Mucosa of descending colon (tissue), 3 donors: Measurements from ENCODE around the gene TRIM74. TPM values are rescaled to one million over a fixed set of nuclear protein-coding genes. Genes with fewer than 3 reads are reported as not detected.
"Not testable (repeated sequence)": the region's sequence is repeated elsewhere in the genome, so short reads cannot be mapped to it uniquely, and the experiment has no call there.

Experiments used
- ATAC-seq: fragments of 200-7000 bp; cut with Tn5 transposase; one replicate; pipeline ENCODE4 v1.9.1; 2020; ENCODE audit warnings: mild to moderate bottlenecking, moderate library complexity
- DNase-seq, 3 donors: peaks; one replicate each; pipeline ENCODE4 v3.0.0-alpha.2; 2020
- H3K36me3 ChIP-seq: fragments of 200-600 bp; one replicate; pipeline ENCODE4 v1.8.0; 2021; ENCODE audit warnings: low read depth, mild to moderate bottlenecking
- H3K4me1 ChIP-seq: fragments of 200-600 bp; one replicate; pipeline ENCODE4 v1.8.0; 2021; ENCODE audit warnings: low read depth, mild to moderate bottlenecking
- H3K4me3 ChIP-seq: fragments of 200-600 bp; one replicate; pipeline ENCODE4 v1.8.0; 2021; ENCODE audit warnings: mild to moderate bottlenecking
- H3K9me3 ChIP-seq: fragments of 200-600 bp; one replicate; pipeline ENCODE4 v1.8.0; 2021; ENCODE audit warnings: mild to moderate bottlenecking
- intact Hi-C, 2 donors: fragments of 100-400 bp; cut with DNase I in 1 of 2; cut with micrococcal nuclease in 1 of 2; formaldehyde crosslinking; loops; one replicate each; pipeline versions ENCODE4 v1.11.0 to v1.11.1; 2022; cut with DNase I, micrococcal nuclease
- total RNA-seq, 3 donors: library from RNA; stranded (reverse); fragmentation: NEBNext Ultra II Directional in 2 of 3; extraction: Animal tissue kit (Norgen Biotek cat#: 25700) in 2 of 3; gene quantifications; one replicate each; pipeline versions ENCODE4 v1.2.1 to v1.2.4, GENCODE V29; 2021 to 2023
- TF ChIP-seq, protein P1 (sequence below): fragments of 200-600 bp; IDR thresholded peaks from one replicate; pipeline ENCODE4 v1.8.0; 2022; ENCODE audit warnings: antibody characterized with exemption, mild to moderate bottlenecking
- donor health status: DM: no; HTN: no; CAD: no; lungs with moderate emphysema.
- donor health status: DM: no; HTN: no; CAD: no.
- donor health status: DM: no; HTN: yes; CAD: no.

The TRIM74 gene
- total RNA-seq, 3 donors from 2014 or later: 0.43 to 0.95 (median 0.90) TPM

DNA sequence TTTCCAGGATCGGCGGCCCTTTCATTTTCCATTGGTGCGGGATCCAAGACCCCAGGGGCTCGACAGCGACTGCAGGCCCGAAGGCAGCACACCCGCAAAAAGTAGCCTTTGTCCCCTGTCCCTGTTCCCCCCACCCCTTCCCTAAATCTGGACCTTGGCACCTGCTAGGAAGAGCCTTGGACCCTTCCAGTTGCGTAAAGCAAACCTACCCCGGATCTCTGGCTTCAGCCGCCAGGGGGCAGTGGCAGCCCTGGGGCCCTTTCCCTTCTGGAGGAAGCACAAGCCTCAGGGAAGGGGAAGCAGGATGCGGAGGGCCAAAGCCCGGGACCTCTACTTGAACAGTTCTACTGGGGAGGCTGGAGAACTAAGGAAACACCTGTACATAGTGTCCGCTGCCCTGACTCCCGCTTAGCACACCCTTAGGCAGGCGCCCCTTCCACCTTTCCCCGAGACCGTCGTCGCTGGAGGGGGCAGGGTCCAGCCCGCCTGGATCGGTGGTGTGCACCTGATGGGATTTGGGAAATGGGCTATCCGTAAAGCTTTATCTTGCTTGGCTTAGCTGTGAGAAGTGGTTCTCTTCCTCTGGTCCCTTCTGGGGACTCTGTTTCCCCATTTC lies 23.0 kb downstream of the TRIM74 start:
- DNase-seq: not testable (repeated sequence)

DNA sequence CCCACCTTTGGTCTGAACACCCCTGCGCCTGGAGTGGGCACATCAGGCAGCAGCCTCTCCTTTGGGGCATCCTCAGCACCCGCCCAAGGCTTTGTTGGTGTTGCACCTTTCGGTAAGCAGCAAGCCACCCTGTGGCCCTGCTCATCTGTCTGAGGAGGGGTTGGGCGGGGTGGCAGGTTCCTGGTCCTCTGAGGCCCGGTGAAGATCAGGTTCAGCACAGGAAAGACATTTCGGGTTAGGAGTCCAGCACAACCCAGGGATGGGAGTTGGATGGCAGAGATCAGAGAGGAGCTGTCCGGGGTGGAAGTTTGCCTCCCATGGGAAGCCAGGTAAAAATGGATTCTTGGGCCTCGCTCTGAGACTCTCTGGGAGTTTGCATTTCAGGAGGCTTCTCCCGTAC lies 23.7 kb downstream of the TRIM74 start:
- H3K36me3 ChIP-seq, DNase-seq, H3K4me3 ChIP-seq, ATAC-seq, H3K4me1 ChIP-seq, H3K9me3 ChIP-seq, intact Hi-C loops: not testable (repeated sequence)

More for the DNA sequence above, 23.0 kb downstream of the TRIM74 start:
- H3K36me3 ChIP-seq, H3K4me3 ChIP-seq, intact Hi-C loops, H3K9me3 ChIP-seq, H3K4me1 ChIP-seq: not testable (repeated sequence)
- ATAC-seq: peak; percentile 65

DNA sequence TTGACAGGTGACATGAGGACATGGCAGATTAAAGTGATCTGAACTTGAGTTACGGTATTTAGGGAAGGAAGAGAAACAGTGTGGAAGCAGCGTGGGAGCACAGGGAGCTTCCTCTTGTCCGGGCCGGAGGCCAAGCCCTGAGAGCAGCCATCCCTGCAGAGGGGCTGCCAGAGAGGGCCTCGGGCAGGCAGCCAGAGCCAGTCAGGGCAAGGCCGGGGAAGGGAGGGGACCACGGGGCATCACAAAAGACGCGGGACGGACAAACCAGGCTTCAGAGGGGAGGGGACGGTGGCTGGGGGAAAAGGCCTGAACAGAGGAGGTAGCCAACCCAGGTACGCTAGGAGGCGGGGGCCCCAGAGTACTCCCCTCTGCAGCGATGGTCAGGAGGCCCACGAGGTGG lies 24.3 kb downstream of the TRIM74 start:
- ATAC-seq, H3K4me3 ChIP-seq, H3K9me3 ChIP-seq, intact Hi-C loops, H3K4me1 ChIP-seq, DNase-seq, H3K36me3 ChIP-seq: not testable (repeated sequence)

DNA sequence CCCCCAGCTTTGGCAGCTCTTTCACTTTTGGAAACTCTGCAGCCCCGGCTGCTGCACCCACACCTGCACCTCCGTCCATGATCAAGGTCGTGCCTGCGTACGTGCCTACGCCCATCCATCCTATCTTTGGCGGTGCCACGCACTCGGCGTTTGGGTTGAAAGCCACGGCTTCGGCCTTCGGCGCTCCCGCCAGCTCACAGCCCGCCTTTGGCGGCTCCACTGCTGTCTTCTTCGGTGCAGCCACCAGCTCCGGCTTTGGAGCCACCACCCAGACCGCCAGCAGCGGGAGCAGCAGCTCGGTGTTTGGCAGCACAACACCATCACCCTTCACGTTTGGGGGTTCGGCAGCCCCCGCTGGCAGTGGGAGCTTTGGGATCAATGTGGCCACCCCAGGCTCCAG lies 26.3 kb downstream of the TRIM74 start:
- DNase-seq, H3K36me3 ChIP-seq, H3K9me3 ChIP-seq, ATAC-seq, H3K4me1 ChIP-seq, intact Hi-C loops, H3K4me3 ChIP-seq: not testable (repeated sequence)

DNA sequence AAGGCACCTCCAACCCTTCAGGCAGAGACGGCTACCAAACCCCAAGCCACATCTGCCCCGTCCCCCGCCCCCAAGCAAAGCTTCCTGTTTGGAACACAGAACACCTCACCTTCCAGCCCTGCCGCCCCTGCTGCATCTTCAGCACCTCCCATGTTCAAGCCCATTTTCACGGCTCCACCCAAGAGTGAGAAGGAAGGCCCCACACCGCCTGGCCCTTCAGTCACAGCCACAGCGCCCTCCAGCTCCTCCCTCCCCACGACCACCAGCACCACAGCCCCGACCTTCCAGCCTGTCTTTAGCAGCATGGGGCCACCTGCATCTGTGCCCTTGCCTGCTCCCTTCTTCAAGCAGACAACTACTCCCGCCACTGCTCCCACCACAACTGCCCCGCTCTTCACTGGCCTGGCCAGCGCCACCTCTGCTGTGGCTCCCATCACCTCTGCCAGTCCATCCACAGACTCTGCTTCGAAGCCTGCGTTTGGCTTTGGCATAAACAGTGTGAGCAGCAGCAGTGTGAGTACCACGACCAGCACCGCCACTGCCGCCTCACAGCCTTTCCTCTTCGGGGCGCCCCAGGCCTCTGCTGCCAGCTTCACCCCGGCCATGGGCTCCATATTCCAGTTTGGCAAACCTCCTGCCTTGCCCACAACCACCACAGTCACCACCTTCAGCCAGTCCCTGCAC lies 27.1 kb downstream of the TRIM74 start:
- intact Hi-C loops, ATAC-seq, H3K4me3 ChIP-seq, DNase-seq, H3K36me3 ChIP-seq, H3K9me3 ChIP-seq, H3K4me1 ChIP-seq: not testable (repeated sequence)

DNA sequence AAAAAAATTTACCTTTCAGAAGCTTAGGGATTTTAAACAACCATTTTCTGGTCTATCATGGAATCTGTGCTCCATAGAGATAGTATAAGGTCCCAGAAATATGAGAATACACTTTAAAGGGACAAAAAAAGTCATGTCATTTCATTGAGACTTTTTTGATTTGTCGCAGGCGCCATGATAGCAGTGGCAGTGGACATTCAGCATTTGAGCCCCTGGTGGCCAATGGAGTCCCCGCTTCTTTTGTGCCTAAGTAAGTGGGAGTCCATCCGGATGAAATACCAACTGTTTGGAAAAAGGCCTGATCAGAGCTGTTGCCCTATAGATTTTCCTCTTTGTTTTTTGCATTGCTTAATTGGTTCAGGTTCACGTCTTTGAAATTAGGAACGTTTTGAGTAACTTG lies 41.0 kb downstream of the TRIM74 start:
- intact Hi-C loops, H3K4me3 ChIP-seq, H3K9me3 ChIP-seq, H3K36me3 ChIP-seq, ATAC-seq, DNase-seq, H3K4me1 ChIP-seq: not testable (repeated sequence)

DNA sequence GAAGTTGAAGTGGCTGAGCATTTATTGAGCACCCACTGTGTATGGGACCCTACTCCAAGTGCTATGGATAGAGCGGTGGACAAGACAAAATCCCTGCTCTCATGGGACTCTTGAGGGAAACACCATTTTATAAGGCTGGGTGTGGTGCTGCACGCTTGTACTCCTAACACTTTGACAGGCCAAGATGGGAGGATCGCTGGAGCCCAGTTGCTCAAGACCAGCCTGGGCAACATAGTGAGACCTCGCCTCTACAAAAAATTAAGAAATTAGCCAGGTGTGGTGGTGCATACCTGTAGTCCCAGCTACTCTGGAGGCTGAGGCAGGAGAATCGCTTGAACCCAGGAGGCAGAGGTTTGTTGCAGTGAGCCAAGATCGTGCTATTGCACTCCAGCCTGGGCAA lies 41.5 kb downstream of the TRIM74 start:
- ATAC-seq, H3K9me3 ChIP-seq, H3K4me1 ChIP-seq, H3K36me3 ChIP-seq, H3K4me3 ChIP-seq, intact Hi-C loops, DNase-seq: not testable (repeated sequence)

DNA sequence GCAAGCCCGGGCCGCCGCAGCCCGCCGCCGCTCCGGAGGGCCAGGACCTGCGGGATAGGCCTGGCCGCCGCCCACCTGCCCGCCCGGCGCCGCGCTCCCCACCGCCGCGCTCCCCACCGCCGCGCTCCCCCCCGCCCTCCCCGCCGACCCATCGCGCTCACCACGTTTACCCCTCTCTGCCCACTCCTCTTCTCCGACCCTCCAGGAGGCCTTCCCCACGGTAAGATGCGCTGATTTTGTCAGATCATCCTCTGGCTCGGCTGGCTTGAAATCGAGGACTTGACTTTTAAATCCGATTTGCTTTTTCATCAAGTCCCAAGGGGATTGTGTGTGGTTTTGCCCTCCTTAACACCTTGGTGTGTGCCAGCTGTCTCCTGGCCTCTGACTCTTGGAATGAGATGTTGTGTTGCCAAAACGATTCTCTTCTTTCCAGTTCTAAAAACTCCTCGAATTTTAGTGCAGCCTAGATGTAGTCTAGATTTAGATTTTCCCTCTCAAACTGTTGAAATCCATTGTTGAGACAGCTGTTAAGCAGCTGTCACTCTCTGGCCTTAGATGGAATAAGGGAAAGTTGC lies 43.6 kb downstream of the TRIM74 start:
- H3K4me1 ChIP-seq: peaks cover 9% of the 10 kb centered on the region
- H3K36me3 ChIP-seq: no peaks in the 10 kb centered on the region
- no peak for ATAC-seq
- intact Hi-C loops: no loop called here
- no peaks in the 10 kb centered on the region for H3K9me3 ChIP-seq
- DNase-seq: no peak
- TF ChIP-seq, protein P1, sequence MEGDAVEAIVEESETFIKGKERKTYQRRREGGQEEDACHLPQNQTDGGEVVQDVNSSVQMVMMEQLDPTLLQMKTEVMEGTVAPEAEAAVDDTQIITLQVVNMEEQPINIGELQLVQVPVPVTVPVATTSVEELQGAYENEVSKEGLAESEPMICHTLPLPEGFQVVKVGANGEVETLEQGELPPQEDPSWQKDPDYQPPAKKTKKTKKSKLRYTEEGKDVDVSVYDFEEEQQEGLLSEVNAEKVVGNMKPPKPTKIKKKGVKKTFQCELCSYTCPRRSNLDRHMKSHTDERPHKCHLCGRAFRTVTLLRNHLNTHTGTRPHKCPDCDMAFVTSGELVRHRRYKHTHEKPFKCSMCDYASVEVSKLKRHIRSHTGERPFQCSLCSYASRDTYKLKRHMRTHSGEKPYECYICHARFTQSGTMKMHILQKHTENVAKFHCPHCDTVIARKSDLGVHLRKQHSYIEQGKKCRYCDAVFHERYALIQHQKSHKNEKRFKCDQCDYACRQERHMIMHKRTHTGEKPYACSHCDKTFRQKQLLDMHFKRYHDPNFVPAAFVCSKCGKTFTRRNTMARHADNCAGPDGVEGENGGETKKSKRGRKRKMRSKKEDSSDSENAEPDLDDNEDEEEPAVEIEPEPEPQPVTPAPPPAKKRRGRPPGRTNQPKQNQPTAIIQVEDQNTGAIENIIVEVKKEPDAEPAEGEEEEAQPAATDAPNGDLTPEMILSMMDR: no peak
- H3K4me3 ChIP-seq: peak overlapping the region; percentile 74

DNA sequence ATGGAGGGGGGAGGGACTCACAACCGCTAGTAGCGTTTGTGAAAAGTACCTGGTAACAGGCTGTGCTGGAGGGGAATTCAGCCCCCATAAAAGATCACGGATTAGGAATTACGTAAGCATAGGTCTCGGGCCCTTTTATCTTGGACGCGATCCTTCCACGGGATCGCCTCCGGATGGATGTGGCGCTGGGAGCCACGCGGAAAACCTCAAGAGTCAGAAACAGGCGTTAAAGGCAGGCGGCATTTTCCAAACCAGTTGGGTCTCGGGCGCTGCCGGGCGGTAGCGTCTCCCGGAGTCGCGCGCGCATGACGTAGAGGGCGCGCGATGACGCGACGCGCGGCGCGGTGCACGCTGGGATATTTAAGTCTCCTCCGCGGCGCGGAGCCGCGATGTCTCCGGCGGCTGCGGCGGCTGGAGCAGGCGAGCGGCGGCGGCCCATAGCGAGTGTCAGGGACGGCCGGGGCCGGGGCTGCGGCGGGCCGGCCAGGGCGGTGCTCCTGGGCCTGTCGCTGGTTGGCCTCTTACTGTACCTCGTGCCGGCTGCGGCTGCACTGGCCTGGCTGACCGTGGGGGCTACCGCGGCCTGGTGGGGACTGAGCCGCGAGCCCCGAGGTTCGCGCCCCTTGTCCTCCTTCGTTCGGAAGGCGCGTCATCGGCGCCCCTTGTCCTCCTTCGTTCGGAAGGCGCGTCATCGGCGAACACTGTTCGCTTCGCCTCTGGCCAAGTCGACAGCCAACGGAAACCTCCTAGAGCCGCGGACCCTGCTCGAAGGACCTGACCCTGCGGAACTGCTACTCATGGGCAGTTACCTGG lies 44.3 kb downstream of the TRIM74 start, which contains the start of gene POM121:
TSS of gene POM121 (plus strand) at position 363 of the 813 bp plus-strand sequence. CDS start at position 390, 27 bp downstream.
- no peaks in the 10 kb centered on the region for H3K36me3 ChIP-seq
- peak; percentile 99 for ATAC-seq
- H3K4me3 ChIP-seq: peak within 1 kb of the TSS; percentile 74
- peaks cover 9% of the 10 kb centered on the region for H3K4me1 ChIP-seq
- no peaks in the 10 kb centered on the region for H3K9me3 ChIP-seq
- intact Hi-C loops: no loop called here
- TF ChIP-seq, protein P1: no peak
- DNase-seq: peak; percentile 89 to 90 (median 89)
